ENCODE measurements around the gene PTPN23.

DNA sequence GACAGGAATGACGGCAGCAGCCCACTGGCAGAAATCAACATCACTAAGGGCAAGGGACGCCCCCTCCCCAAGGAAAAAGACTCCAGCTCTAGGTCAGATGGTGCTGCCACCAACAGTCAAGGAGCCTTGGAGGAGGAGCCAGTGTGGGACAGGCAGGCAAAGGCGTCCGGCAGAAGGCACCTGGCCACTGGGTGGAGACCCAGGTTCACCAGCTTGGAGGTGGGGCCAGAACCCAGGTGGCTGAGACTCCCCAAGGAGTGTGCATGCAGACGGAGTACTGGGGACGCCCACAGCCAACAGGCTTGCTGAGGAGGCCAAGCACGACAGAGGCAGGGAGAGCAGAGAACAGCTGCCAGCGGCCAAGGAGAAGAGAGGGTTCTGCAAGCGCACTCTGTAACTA lies 35.2 kb downstream of the PTPN23 start:
- TF ChIP-seq, protein P1, sequence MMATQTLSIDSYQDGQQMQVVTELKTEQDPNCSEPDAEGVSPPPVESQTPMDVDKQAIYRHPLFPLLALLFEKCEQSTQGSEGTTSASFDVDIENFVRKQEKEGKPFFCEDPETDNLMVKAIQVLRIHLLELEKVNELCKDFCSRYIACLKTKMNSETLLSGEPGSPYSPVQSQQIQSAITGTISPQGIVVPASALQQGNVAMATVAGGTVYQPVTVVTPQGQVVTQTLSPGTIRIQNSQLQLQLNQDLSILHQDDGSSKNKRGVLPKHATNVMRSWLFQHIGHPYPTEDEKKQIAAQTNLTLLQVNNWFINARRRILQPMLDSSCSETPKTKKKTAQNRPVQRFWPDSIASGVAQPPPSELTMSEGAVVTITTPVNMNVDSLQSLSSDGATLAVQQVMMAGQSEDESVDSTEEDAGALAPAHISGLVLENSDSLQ (IDR thresholded peaks at IDR 0.05): no peak
- TF ChIP-seq L3MBTL2 (conservative IDR thresholded peaks at IDR 0.05): no peak
- no peak for TF ChIP-seq ARNT (IDR thresholded peaks at IDR 0.05)
- no peak for TF ChIP-seq SP1 (IDR thresholded peaks at IDR 0.05)
- no peak for TF ChIP-seq CTBP1 (IDR thresholded peaks at IDR 0.05; ENCODE audit: borderline replicate concordance)
- no peak for TF ChIP-seq BHLHE40 (IDR thresholded peaks at IDR 0.05; ENCODE audit: borderline replicate concordance)
- no peak for TF ChIP-seq ZNF384 (IDR thresholded peaks at IDR 0.05)
